ENCODE data around the gene SLC2A14. TPM values are rescaled to one million over a fixed set of nuclear protein-coding genes. Genes with fewer than 3 reads are reported as not detected.
"Not testable (repeated sequence)": the region's sequence is repeated elsewhere in the genome, so short reads cannot be mapped to it uniquely, and the experiment has no call there.

The SLC2A14 gene
- total RNA-seq, 1 experiment from 2014 or later, result 141 TPM

DNA sequence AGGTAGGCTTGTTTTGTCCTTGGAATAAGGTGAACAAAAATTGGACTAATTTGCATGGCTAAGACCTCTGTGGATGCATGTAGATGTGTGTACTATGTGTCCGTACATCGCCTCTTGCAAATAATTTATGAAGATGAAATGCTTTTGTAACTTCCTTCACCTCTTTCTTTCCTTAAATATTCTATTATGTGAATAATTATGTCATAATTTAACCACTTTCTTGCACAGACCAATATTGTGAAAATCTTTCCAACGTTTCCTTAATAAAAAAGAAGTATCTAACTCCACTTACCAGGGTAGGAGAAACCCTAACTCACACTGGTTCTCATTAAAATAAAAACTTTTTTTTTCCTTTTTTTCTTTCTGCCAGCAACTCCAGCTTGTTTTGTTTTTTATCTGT lies 79.5 kb downstream of the SLC2A14 start:
- CTCF ChIA-PET, result no interaction called here
- Mint-ChIP-seq H3K27ac (ENCODE audit: unreplicated experiment) (no peak overlapping the region), H3K27me3 (ENCODE audit: insufficient read depth, unreplicated experiment) (no peaks in the 10 kb centered on the region), H3K4me3 (ENCODE audit: unreplicated experiment) (no peak overlapping the region), H3K36me3 (ENCODE audit: insufficient read depth, unreplicated experiment) (no peaks in the 10 kb centered on the region), H3K9me3 (ENCODE audit: unreplicated experiment) (no peaks in the 10 kb centered on the region), H3K4me1 (ENCODE audit: low read depth, unreplicated experiment) (peaks cover 1% of the 10 kb centered on the region)
- H3K4me3 ChIP-seq (ENCODE audit: low read depth, low read length), result no peak overlapping the region
- TF ChIP-seq, protein P1, sequence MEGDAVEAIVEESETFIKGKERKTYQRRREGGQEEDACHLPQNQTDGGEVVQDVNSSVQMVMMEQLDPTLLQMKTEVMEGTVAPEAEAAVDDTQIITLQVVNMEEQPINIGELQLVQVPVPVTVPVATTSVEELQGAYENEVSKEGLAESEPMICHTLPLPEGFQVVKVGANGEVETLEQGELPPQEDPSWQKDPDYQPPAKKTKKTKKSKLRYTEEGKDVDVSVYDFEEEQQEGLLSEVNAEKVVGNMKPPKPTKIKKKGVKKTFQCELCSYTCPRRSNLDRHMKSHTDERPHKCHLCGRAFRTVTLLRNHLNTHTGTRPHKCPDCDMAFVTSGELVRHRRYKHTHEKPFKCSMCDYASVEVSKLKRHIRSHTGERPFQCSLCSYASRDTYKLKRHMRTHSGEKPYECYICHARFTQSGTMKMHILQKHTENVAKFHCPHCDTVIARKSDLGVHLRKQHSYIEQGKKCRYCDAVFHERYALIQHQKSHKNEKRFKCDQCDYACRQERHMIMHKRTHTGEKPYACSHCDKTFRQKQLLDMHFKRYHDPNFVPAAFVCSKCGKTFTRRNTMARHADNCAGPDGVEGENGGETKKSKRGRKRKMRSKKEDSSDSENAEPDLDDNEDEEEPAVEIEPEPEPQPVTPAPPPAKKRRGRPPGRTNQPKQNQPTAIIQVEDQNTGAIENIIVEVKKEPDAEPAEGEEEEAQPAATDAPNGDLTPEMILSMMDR (IDR thresholded peaks at IDR 0.05; ENCODE audit: insufficient read depth in 1 of 2, low read depth in 1 of 2, low read length in 1 of 2, severe bottlenecking in 1 of 2, unreplicated experiment in 1 of 2), result no peak
- DNase-seq, result no peak
- H3K36me3 ChIP-seq (ENCODE audit: control insufficient read depth, insufficient read depth, low read length), result no peaks in the 10 kb centered on the region
- no peaks in the 10 kb centered on the region for H3K27me3 ChIP-seq (replicated peaks; ENCODE audit: control insufficient read depth, insufficient read depth, low read length)
- BruUV-seq (replicated peaks), result no TSS peak
- POLR2A ChIA-PET, result no interaction called here
- no peaks in the 10 kb centered on the region for H3K4me1 ChIP-seq
- intact Hi-C loops (cut with micrococcal nuclease; ENCODE audit: unreplicated experiment), result no loop called here
- H3K9me3 ChIP-seq, result no peaks in the 10 kb centered on the region

DNA sequence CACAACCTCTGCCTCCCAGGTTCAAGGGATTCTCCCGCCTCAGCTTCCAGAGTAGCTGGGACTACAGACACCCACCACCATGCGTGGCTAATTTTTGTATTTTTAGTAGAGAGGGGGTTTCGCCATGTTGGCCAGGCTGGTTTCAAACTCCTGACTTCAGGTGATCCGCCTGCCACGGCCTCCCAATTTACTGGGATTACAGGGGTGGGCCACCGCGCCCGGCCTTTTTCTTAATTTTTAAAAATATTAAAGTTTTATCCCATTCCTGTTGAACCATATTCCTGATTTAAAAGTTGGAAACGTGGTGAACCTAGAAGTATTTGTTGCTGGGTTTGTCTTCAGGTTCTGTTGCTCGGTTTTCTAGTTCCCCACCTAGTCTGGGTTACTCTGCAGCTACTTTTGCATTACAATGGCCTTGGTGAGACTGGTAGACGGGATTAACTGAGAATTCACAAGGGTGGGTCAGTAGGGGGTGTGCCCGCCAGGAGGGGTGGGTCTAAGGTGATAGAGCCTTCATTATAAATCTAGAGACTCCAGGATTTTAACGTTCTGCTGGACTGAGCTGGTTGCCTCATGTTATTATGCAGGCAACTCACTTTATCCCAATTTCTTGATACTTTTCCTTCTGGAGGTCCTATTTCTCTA lies 83.7 kb downstream of the SLC2A14 start, which contains the start of gene NANOG:
Gene NANOG, plus strand, starts transcription at position 519 of the 645 bp plus-strand sequence. CDS start 213 bp downstream, outside the sequence.
- H3K36me3 Mint-ChIP-seq (ENCODE audit: insufficient read depth, unreplicated experiment); DNase-seq; H3K9me3 Mint-ChIP-seq (ENCODE audit: unreplicated experiment); H3K9me3 ChIP-seq; POLR2A ChIA-PET; H3K4me3 ChIP-seq (ENCODE audit: low read depth, low read length); H3K27me3 Mint-ChIP-seq (ENCODE audit: insufficient read depth, unreplicated experiment); H3K27ac Mint-ChIP-seq (ENCODE audit: unreplicated experiment); H3K4me3 Mint-ChIP-seq (ENCODE audit: unreplicated experiment); BruUV-seq (replicated peaks); H3K36me3 ChIP-seq (ENCODE audit: control insufficient read depth, insufficient read depth, low read length); H3K4me1 ChIP-seq; H3K27me3 ChIP-seq (replicated peaks; ENCODE audit: control insufficient read depth, insufficient read depth, low read length); CTCF ChIA-PET; intact Hi-C loops (cut with micrococcal nuclease; ENCODE audit: unreplicated experiment): not testable (repeated sequence)
- peaks cover 14% of the 10 kb centered on the region for H3K4me1 Mint-ChIP-seq (ENCODE audit: low read depth, unreplicated experiment)

DNA sequence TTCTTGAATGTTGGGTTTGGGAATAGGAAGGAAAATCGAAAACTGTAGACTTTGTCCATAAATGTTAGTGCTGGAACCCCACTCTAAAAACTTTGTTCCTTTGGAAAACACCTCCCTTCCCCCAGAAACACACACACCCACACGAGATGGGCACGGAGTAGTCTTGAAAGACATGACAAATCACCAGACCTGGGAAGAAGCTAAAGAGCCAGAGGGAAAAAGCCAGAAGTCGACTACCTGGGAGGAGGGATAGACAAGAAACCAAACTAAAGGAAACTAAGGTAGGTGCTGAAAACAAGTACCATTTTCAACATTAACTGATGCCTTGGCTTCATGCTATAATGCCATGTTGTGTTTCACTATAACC lies 84.4 kb downstream of the SLC2A14 start:
- Mint-ChIP-seq H3K4me3 (ENCODE audit: unreplicated experiment) (no peak overlapping the region), H3K4me1 (ENCODE audit: low read depth, unreplicated experiment) (peaks cover 14% of the 10 kb centered on the region), H3K9me3 (ENCODE audit: unreplicated experiment) (no peaks in the 10 kb centered on the region), H3K36me3 (ENCODE audit: insufficient read depth, unreplicated experiment) (no peaks in the 10 kb centered on the region), H3K27ac (ENCODE audit: unreplicated experiment) (no peak overlapping the region), H3K27me3 (ENCODE audit: insufficient read depth, unreplicated experiment) (no peaks in the 10 kb centered on the region)
- TF ChIP-seq, protein P1 (IDR thresholded peaks at IDR 0.05; ENCODE audit: insufficient read depth in 1 of 2, low read depth in 1 of 2, low read length in 1 of 2, severe bottlenecking in 1 of 2, unreplicated experiment in 1 of 2), result no peak
- ChIA-PET POLR2A (no interaction called here), CTCF (no interaction called here)
- BruUV-seq (replicated peaks), result no TSS peak
- DNase-seq, result no peak
- H3K36me3 ChIP-seq (ENCODE audit: control insufficient read depth, insufficient read depth, low read length), result no peaks in the 10 kb centered on the region
- H3K9me3 ChIP-seq, result no peaks in the 10 kb centered on the region
- intact Hi-C loops (cut with micrococcal nuclease; ENCODE audit: unreplicated experiment), result no loop called here
- H3K4me1 ChIP-seq, result peaks cover 6% of the 10 kb centered on the region; the same call in 1 of the 2 replicates
- no peak overlapping the region for H3K4me3 ChIP-seq (ENCODE audit: low read depth, low read length)
- H3K27me3 ChIP-seq (replicated peaks; ENCODE audit: control insufficient read depth, insufficient read depth, low read length), result no peaks in the 10 kb centered on the region

All from Caco-2 (cell line).